VCaP (cell line): ENCODE data around the gene PTPRD.

Experiments used
- H3K27ac ChIP-seq: fragments of 450-650 bp; 2 replicates; pipeline ENCODE4 v1.5.1; 2017
- CTCF ChIP-seq: fragments of 450-650 bp; conservative IDR thresholded peaks from 2 replicates; pipeline ENCODE4 v1.5.1; 2017; ENCODE audit warnings: mild to moderate bottlenecking, moderate library complexity

The PTPRD gene

GRCh38 chr9:9996259-9996658 lies 616.5 kb downstream of the PTPRD start:
- H3K27ac ChIP-seq: no peak overlapping the region
- no peak for TF ChIP-seq CTCF

GRCh38 chr9:9992936-9993335 lies 619.9 kb downstream of the PTPRD start:
- TF ChIP-seq CTCF: no peak

GRCh38 chr9:9973062-9973461 lies 639.7 kb downstream of the PTPRD start:
- TF ChIP-seq CTCF: no peak
- H3K27ac ChIP-seq: no peak overlapping the region

More at GRCh38 chr9:9992936-9993335, 619.9 kb downstream of the PTPRD start:
- H3K27ac ChIP-seq: no peak overlapping the region

DNA sequence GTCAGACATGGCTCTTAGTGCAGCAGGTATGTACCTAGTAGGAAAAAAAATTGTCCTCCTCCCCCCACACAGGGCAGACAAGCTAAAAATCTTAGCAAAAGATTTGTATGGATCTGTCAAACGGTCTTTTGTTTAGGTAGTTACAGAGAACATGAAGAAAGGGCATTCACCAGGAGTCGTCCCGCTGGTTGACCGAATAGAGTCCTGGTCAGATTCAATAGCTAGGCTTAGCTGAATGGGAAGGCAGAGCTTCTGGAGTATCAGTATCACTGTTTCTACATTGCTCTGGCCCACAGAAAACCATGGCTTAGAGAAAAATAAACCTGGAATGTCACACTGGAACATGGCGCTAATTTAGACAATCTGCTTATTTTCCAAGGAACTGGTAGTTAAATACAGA lies 642.3 kb downstream of the PTPRD start:
- no peak overlapping the region for H3K27ac ChIP-seq
- no peak for TF ChIP-seq CTCF

- H3K27ac ChIP-seq: no peak overlapping the region
- no peak for TF ChIP-seq CTCF
Observed at GRCh38 chr9:9963841-9964240, 649.0 kb downstream of the PTPRD start.

- TF ChIP-seq CTCF: no peak
- no peak overlapping the region for H3K27ac ChIP-seq
Observed at GRCh38 chr9:9961934-9962333, 650.9 kb downstream of the PTPRD start.

DNA sequence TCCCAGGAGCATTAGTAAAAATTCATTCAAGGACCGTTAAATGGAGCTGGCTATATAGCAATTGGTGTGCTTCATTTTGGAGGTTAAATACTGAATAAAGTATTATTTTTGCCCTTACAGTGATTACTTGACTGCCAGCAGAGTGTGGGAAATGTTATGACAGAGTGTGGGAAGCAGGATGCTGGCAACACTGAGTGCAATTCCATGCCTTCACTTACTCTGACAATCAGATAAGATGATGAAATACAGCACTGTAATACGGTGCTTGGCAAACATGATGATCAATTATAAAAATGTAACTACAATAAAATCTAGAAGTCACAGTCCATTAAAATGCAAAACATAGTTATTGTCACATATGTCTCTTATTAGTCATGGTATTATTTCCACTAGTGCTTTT lies 651.3 kb downstream of the PTPRD start:
- no peak overlapping the region for H3K27ac ChIP-seq
- no peak for TF ChIP-seq CTCF

GRCh38 chr9:9951556-9952160 lies 661.1 kb downstream of the PTPRD start:
- no peak for TF ChIP-seq CTCF

More at GRCh38 chr9:9951556-9952160, 661.1 kb downstream of the PTPRD start:
- H3K27ac ChIP-seq: no peak overlapping the region
